NCI-H82 (cell line): ENCODE results near the gene LIN37.
"Not testable (repeated sequence)": the region's sequence is repeated elsewhere in the genome, so short reads cannot be mapped to it uniquely, and the experiment has no call there.

Source experiments
- DNase-seq: peaks from one replicate; lab custom pipeline; 2025; lab: John Stamatoyannopoulos, UW

The LIN37 gene

GRCh38 chr19:35753634-35754369 lies 5.4 kb downstream of the LIN37 start:
- no peak for DNase-seq

DNA sequence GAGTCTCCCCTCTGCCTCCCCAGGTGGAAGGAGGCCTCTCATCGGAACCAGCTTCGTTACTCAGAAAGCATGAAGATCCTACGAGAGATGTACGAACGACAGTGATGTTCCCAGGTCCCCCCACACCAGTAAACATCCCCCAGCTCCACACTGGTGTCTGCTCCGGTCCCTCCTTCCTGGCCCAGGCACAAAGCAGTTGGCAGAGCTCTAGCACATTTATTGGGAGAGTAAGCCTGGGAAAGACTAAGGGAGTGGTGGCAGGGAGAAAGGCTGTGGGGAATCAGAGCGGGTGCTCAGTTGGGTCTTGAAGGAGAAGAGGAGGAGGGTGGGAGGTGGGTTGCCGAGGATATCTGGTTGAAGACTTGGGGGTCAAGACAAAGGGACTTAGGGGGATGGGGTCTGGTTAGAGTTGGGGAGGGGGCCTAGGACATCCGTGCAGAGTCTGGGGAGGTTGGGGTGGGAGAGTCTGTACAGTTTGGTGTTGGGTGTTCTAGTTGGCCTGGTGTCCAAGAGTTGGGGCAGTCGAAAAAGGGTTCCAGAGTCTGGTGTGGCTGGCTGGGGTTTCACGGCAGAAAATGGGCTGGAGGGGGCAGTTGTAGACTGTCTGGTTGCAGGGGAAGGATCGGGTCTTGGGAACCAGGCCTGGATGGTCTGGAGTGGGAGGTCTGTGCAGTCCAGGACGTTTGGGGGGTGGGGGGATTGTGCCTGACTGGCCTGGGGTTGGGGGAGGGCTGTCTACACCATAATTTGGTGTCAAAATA lies 6.2 kb downstream of the LIN37 start:
- no peak for DNase-seq

GRCh38 chr19:35755131-35755549 lies 6.8 kb downstream of the LIN37 start:
- peak; percentile 88 for DNase-seq

DNA sequence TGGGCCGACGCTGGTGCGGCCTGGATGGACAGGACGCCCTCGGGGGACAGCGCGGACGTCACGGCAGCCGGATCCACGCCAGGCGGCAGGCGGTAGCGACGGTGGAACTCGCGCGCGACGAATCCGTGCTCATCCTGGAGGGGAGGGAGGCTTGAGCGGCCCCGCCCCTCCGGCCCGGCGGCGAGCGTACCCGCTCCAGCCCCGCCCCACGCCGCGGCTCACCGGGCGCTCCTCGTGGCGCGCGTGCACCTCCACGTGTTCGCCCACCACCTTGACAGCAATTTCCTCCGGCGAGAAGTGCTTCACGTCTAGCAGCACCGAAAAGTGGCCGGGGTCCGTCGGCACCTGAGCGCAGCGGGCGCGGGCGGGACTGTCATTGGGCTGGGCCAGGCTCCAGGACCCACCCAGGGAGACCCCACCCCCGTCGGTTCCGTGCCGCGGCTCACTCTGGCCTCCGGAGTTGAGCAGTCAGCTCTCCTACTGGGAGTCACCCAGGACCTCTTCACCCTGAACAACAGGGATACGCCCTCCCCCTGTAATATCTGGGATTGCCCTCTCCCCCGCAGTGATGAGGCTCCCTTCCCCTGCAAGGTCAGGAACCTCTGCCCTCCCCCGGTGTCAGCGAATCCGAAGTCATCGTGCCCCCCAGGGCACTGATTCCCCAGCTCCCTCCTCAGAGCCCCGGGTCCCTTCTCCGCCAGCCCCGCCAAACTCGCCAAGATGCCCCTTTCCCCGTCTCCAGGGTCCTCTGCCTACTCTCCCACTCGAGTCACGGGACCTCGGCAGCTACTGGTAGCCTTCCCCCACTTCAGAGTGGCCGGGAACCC lies 7.4 kb downstream of the LIN37 start:
- peak; percentile 81 for DNase-seq

- no peak for DNase-seq
Measured at GRCh38 chr19:35756377-35757230, 8.2 kb downstream of the LIN37 start, which contains the start of gene HSPB6. TSS of gene HSPB6 (minus strand) at chr19:35757029. CDS start at chr19:35757008, 21 bp downstream.

DNA sequence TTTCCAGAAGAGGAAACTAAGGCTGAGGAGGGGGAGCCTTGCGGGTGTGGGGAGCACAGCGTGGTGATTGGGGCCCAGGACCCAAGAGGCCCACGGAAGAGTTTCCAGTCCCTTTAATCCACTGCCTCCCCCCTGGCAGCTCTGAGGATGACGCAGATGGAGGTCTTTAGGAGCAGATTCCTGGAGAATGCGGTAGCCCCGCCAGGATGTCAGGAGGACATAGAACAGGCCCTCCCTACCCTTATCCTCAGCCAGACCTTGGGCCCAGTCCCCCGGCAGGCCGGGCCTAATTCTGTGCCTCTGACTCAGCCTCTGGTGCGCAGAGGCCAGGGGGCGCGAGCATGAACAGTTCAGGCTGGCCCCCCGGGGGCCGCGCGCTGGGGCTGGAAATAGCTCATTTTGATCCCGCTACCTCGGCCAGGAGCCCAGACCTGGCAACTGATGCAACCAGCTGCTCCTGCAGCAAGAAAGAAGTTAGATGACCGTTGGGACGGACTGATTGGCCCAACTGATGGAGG lies 8.9 kb downstream of the LIN37 start:
- DNase-seq, result peak; percentile 76

DNA sequence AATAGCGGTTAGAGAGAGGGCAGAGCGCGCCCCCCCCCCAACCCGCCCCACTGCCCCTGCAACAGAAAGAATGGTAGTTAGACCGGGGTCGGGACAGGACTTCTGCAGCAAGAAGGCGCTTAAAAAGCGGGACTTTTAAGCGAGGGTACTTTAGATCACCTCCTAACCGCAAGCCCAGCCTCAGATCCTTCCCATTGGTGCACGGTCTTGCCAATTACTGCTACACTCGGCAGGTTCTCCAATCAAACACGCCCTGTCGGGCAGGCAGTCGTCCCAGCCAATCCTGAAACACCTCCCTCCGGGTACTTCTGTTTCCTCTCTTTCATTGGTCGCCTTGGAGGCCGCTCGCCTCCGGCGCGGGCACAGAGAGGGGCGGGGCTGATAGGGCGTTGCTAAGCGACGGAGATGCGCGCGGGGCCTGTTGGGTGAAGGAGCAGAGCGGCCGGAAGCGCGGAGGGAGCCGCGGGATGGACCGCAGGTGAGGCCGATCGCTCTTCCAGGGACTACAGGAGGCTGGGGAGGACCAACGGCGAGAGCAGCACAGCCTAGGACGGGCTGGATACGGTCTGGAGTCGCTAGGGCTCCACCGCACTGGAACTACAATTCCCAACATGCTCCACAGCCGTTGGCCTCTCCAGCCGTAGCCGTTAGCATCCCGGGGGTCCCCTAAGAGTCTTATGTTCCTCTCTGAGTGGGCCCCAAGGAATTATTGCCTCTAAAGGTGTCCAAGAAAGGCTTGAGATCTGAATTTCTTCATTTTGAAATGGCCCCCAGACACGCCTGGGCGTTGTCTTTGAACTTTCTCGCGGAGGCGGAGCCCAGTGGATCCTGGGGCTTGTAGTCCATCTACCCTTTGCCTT lies 9.6 kb downstream of the LIN37 start, which contains the start of gene PROSER3:
Gene PROSER3 (plus strand): TSS at position 428 of the 860 bp plus-strand sequence. CDS start 40 bp downstream, at position 468.
- DNase-seq, result peak; percentile 100

DNA sequence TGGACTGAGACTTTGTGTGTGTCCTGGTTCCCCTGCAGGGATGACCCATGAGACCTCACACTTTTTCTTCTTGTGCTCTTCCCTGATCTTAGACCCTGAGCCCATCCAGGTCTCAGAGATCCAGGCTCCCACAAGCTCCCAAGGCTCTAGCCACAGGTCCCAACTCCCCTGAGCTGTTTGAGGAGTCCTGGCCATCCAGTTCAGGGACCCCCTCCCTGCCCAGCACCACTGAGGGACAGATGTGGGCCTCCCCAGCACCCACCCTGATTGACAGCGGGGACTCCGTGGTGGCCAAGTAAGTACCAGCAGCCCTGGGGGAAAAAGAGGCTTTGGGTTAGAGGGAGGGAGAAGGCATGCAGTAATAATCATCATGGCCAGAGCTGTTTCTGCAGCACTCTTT lies 11.3 kb downstream of the LIN37 start:
- DNase-seq, result no peak

- DNase-seq, result no peak
Measured at GRCh38 chr19:35760711-35761349, 12.5 kb downstream of the LIN37 start.

DNA sequence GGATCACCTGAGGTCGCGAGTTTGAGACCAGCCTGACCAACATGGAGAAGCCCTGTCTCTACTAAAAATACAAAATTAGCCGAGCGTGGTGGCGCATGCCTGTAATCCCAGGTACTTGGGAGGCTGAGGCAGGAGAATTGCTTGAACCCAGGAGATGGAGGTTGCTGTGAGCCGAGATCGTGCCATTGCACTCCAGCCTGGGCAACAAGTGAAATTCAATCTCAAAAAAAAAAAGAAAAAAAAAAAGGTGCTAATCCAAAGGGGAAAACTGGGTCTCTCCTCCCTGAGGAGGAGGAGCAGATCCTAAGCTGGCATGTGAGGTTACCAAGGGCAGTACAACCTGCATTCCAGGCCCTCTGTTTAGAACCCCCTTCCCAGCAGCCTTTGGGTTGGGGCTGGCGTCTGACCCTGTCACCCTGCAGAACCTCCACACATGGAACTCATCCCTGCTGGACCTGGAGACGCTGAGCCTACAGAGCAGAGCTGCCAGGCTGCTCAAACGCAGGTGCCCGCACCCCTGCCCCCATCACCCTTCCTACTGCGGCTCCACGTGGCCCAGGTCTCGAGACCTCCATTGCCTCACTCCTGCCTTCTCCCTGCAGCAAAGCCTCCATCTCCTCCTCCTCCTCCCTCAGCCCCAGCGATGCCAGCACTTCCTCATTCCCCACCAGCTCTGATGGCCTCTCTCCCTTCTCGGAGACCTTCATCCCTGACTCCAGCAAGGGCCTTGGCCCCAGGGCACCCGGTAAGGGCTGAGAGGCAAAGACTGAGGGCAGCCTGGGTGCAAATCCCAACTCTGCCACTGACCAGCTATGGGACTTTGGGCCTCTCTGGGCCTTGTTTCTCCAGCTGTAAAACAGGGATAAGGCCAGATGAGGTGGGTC lies 16.3 kb downstream of the LIN37 start:
- no peak for DNase-seq

DNA sequence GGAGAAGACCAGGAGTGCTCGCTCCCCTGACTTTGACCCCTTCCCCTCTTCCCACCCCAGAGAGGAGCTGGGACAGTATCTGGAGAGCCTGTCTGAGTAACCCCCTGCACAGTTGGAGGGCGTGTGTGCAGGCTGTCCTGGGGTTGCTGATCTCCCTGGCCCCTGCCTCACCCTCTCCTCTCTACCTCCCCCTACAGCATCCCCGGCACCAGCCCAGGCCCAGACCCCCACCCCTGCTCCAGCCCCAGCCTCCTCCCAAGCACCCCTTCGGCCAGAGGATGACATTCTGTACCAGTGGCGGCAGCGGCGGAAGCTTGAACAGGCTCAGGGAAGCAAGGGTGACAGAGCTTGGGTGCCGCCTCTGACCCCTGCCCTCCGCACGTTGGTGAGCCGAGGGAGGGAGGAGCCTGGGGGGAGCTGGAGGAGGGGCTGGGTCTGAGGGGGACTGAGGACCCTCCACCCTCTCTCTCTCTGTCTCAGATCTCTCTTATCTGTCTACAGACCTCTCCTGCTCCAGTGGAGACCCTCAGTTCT lies 18.3 kb downstream of the LIN37 start:
- no peak for DNase-seq

DNA sequence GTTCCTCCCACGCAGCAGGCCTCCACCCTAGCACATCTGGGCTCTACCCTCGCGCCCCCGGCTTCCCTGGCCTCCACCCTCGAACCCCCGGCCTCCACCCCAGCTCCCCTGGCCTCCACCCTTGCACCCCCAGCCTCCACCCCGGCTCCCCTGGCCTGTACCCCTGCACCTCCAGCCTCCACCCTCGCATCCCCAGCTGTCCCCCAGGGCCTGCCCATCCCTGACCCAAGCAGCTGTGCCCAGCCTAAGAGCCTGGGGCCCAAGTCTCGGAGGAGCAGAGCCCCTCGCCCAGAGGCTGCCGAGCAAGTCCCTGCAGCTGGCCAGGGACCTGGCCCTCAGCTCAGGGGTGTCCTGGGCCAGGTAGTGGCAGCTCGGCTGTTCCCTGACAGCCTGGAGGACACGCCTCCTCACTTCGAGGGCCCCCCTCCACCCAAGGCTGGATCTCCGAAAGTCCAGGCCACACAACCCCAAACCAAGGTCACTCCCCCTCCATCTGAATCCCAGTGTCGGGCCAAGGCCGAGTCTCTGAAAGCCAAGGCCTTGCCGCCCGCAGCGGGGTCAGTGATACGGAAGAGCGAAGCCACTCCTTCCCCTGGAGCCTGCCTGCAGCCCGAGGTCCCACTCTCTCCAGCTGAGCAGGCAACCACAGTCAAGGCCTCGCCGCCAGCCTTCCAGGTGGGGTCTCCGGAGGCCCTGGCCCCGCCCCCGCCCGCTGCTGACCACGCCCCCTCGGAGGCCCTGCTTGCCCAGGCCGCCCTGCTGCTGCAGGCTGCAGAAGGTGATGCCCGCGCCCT lies 19.1 kb downstream of the LIN37 start:
- DNase-seq, result peak; percentile 58

GRCh38 chr19:35768082-35768421 lies 19.7 kb downstream of the LIN37 start:
- DNase-seq, result no peak

- not testable (repeated sequence) for DNase-seq
Measured at GRCh38 chr19:35772362-35772761, 24.0 kb downstream of the LIN37 start.

DNA sequence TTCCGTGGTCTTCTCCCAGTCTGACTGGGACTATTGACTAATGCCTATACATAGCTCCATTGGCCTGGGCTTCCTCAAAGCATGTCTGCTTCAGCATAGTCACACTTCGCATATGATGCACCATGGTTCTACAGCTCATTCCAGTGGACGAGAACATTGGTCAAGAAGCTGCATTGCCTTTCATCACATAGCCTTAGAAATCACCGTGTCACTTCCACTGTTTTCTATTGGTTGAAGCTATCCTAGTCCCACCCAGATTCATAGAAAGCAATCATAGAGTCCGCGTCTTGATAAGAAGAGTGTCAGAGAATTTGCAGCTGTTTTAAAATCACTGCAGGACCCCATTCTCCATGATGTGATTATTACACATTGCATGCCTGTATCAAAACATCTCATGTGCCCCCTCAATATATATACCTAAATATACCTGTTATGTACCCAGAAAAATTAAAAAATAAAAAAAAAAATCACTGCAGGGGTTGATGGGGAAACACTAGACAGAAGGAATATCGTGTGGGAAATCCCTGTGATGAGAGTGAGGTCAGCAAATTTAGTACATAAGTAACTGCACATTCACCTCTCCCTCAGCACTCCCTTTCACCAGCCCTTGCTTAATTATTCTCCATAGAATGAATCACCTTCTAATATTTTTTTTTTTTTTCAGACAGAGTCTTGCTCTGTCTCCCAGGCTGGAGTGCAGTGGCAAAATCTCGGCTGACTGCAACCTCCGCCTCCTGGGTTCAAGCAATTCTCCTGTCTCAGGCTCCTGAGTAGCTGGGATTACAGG lies 24.8 kb downstream of the LIN37 start:
- DNase-seq, result no peak

GRCh38 chr19:35774274-35775045 lies 26.1 kb downstream of the LIN37 start:
- DNase-seq, result peak; percentile 94
